ENCODE data around the gene UGT8.
"Not testable (repeated sequence)": the region's sequence is repeated elsewhere in the genome, so short reads cannot be mapped to it uniquely, and the experiment has no call there.

UGT8 gene

GRCh38 chr4:114642173-114642780 is 43.7 kb downstream of the UGT8 start:
- no peak for DNase-seq
- TF ChIP-seq POLR2A (IDR thresholded peaks at IDR 0.05; ENCODE audit: low read length) (no peak), GATA1 (IDR thresholded peaks at IDR 0.05; ENCODE audit: low read depth, low read length) (no peak)

- no peak for DNase-seq
- TF ChIP-seq GATA1 (IDR thresholded peaks at IDR 0.05; ENCODE audit: low read depth, low read length) (no peak), POLR2A (IDR thresholded peaks at IDR 0.05; ENCODE audit: low read length) (no peak)
Measured at GRCh38 chr4:114649908-114650307, 51.3 kb downstream of the UGT8 start.

GRCh38 chr4:114653675-114654074 is 55.1 kb downstream of the UGT8 start:
- TF ChIP-seq POLR2A (IDR thresholded peaks at IDR 0.05; ENCODE audit: low read length) (no peak), GATA1 (IDR thresholded peaks at IDR 0.05; ENCODE audit: low read depth, low read length) (no peak)
- DNase-seq, result no peak

- no peak for DNase-seq
- TF ChIP-seq POLR2A (IDR thresholded peaks at IDR 0.05; ENCODE audit: low read length) (no peak), GATA1 (IDR thresholded peaks at IDR 0.05; ENCODE audit: low read depth, low read length) (no peak)
Measured at GRCh38 chr4:114654592-114654991, 56.0 kb downstream of the UGT8 start.

- no peak for DNase-seq
- TF ChIP-seq GATA1 (IDR thresholded peaks at IDR 0.05; ENCODE audit: low read depth, low read length) (no peak), POLR2A (IDR thresholded peaks at IDR 0.05; ENCODE audit: low read length) (no peak)
Measured at GRCh38 chr4:114658179-114658578, 59.6 kb downstream of the UGT8 start.

DNA sequence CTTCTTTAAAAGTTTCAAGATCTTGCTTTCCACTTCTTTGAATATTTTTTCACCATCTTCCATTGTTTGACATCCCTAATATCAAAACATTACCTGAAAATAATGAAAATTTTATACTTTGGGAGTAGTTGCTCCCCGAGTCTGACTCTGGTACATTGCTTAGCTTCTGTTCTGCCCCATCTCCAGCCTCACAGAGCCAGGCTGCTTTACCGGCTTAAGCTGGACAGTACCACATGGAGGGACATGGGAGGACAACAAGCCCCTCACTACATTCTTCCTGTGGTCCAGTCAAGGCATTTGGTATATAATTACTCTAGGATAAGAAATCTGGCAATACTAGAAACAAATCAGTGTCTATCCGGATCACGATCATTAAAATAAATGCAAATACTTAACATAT is 60.2 kb downstream of the UGT8 start:
- TF ChIP-seq GATA1 (IDR thresholded peaks at IDR 0.05; ENCODE audit: low read depth, low read length), result no peak
- TF ChIP-seq POLR2A (IDR thresholded peaks at IDR 0.05; ENCODE audit: low read length), result no peak

GRCh38 chr4:114659386-114660008 is 60.9 kb downstream of the UGT8 start:
- peak; percentile 30 to 47 for DNase-seq
- TF ChIP-seq GATA1 (IDR thresholded peaks at IDR 0.05; ENCODE audit: low read depth, low read length) (no peak), POLR2A (IDR thresholded peaks at IDR 0.05; ENCODE audit: low read length) (no peak)

More for the DNA sequence above, 60.2 kb downstream of the UGT8 start:
- DNase-seq, result no peak

GRCh38 chr4:114663083-114663482 is 64.5 kb downstream of the UGT8 start:
- TF ChIP-seq POLR2A (IDR thresholded peaks at IDR 0.05; ENCODE audit: low read length) (no peak), GATA1 (IDR thresholded peaks at IDR 0.05; ENCODE audit: low read depth, low read length) (no peak)
- no peak for DNase-seq

GRCh38 chr4:114668577-114668976 is 70.0 kb downstream of the UGT8 start:
- no peak for DNase-seq
- TF ChIP-seq POLR2A (IDR thresholded peaks at IDR 0.05; ENCODE audit: low read length) (no peak), GATA1 (IDR thresholded peaks at IDR 0.05; ENCODE audit: low read depth, low read length) (no peak)

- not testable (repeated sequence) for DNase-seq
Measured at GRCh38 chr4:114670733-114671132, 72.1 kb downstream of the UGT8 start.

- no peak for DNase-seq
- TF ChIP-seq POLR2A (IDR thresholded peaks at IDR 0.05; ENCODE audit: low read length), result no peak
- TF ChIP-seq GATA1 (IDR thresholded peaks at IDR 0.05; ENCODE audit: low read depth, low read length), result no peak
Measured at GRCh38 chr4:114673306-114673705, 74.7 kb downstream of the UGT8 start.

- DNase-seq, result no peak
- TF ChIP-seq GATA1 (IDR thresholded peaks at IDR 0.05; ENCODE audit: low read depth, low read length) (no peak), POLR2A (IDR thresholded peaks at IDR 0.05; ENCODE audit: low read length) (no peak)
Measured at GRCh38 chr4:114674080-114674479, 75.5 kb downstream of the UGT8 start.

- no peak for DNase-seq
- TF ChIP-seq GATA1 (IDR thresholded peaks at IDR 0.05; ENCODE audit: low read depth, low read length), result no peak
- no peak for TF ChIP-seq POLR2A (IDR thresholded peaks at IDR 0.05; ENCODE audit: low read length)
Measured at GRCh38 chr4:114677346-114677979, 78.9 kb downstream of the UGT8 start.

DNA sequence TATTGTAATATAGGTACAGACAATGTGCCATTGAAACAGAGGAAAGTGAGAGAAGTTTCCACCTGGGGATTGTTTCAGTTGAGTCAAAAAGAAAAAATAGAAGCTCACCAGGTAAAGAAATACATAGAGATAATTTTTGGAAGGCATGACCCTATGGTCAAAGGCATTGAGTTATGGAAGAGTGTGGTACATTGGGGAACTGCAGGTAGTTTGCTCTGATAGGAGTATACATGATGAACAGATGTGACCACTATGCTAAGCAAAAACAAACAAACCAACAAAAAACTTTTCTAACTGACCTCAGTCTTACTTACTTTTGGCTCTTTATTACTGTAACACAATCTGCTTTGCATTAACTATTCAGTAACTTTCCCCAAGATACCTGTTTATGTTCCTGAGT is 85.9 kb downstream of the UGT8 start:
- no peak for DNase-seq
- TF ChIP-seq GATA1 (IDR thresholded peaks at IDR 0.05; ENCODE audit: low read depth, low read length) (no peak), POLR2A (IDR thresholded peaks at IDR 0.05; ENCODE audit: low read length) (no peak)

GRCh38 chr4:114688059-114688458 is 89.5 kb downstream of the UGT8 start:
- DNase-seq, result no peak
- TF ChIP-seq GATA1 (IDR thresholded peaks at IDR 0.05; ENCODE audit: low read depth, low read length), result no peak
- no peak for TF ChIP-seq POLR2A (IDR thresholded peaks at IDR 0.05; ENCODE audit: low read length)

All from erythroblast (primary cell).